GM12878 (cell line): ENCODE results near the gene LMTK3. TPM values are rescaled to one million over a fixed set of nuclear protein-coding genes. Genes with fewer than 3 reads are reported as not detected.

Experiments used
- BHLHE40 ChIP-seq, 2 experiments: fragments of 450-650 bp in 1 of 2; IDR thresholded peaks; 2 replicates each; pipeline ENCODE4 v1.6.1; 2011 to 2017; ENCODE audit warnings: low read depth in 2 of 2, borderline replicate concordance in 1 of 2, improper control_type of control experiment in 1 of 2, low read length in 1 of 2, mild to moderate bottlenecking in 1 of 2
- ETV6 ChIP-seq, 2 experiments: fragments of 450-650 bp in 1 of 2; IDR thresholded peaks in 1 of 2; conservative IDR thresholded peaks in 1 of 2; 2 replicates each; pipeline ENCODE4 v1.6.1; 2014; ENCODE audit warnings: antibody characterized with exemption in 1 of 2, borderline replicate concordance in 1 of 2, low read depth in 1 of 2, mild to moderate bottlenecking in 1 of 2, moderate library complexity in 1 of 2
- GABPA ChIP-seq: IDR thresholded peaks from 2 replicates; pipeline ENCODE4 v1.6.1; 2014; ENCODE audit warnings: antibody characterized with exemption, low read depth, mild to moderate bottlenecking, inconsistent platforms
- JUNB ChIP-seq: IDR thresholded peaks from 2 replicates; pipeline ENCODE4 v1.6.1; 2016; ENCODE audit warnings: antibody characterized with exemption, mild to moderate bottlenecking
- MXI1 ChIP-seq: fragments of 150-350 bp; IDR thresholded peaks from 2 replicates; pipeline ENCODE4 v1.6.1; 2011; ENCODE audit warnings: low read depth, mild to moderate bottlenecking, inconsistent platforms, low read length, improper control_type of control experiment
- MYB ChIP-seq: fragments of 150-350 bp; IDR thresholded peaks from 2 replicates; pipeline ENCODE4 v1.6.1; 2014; ENCODE audit warnings: mild to moderate bottlenecking, low read depth, low read length, borderline replicate concordance
- NBN ChIP-seq: fragments of 450-650 bp; IDR thresholded peaks from 2 replicates; pipeline ENCODE4 v1.6.1; 2016
- PAX5 ChIP-seq: IDR thresholded peaks from 2 replicates; pipeline ENCODE4 v1.6.1; 2011; ENCODE audit warnings: low read depth, low read length, borderline replicate concordance
- PML ChIP-seq: IDR thresholded peaks from 2 replicates; pipeline ENCODE4 v1.6.1; 2012; ENCODE audit warnings: low read length, inconsistent platforms
- SIN3A ChIP-seq: IDR thresholded peaks from 2 replicates; pipeline ENCODE4 v1.6.1; 2012; ENCODE audit warnings: low read depth, low read length, improper control_type of control experiment
- SMC3 ChIP-seq: IDR thresholded peaks from 2 replicates; pipeline ENCODE4 v1.6.1; 2011; ENCODE audit warnings: low read length, improper control_type of control experiment, borderline replicate concordance
- SP1 ChIP-seq: IDR thresholded peaks from one replicate; pipeline ENCODE4 v1.6.1; 2011; ENCODE audit warnings: low read depth, low read length
- SUPT20H ChIP-seq: IDR thresholded peaks from 2 replicates; pipeline ENCODE4 v1.6.1; 2011; ENCODE audit warnings: low read depth, mild to moderate bottlenecking, low read length, moderate library complexity, borderline replicate concordance; ENCODE audit not compliant: control insufficient read depth
- TAF1 ChIP-seq: IDR thresholded peaks from 2 replicates; pipeline ENCODE4 v1.6.1; 2011; ENCODE audit warnings: mild to moderate bottlenecking, low read depth, low read length, borderline replicate concordance
- YY1 ChIP-seq: IDR thresholded peaks from 2 replicates; pipeline ENCODE4 v1.6.1; 2011; ENCODE audit warnings: low read depth, mild to moderate bottlenecking, low read length
- ZBED1 ChIP-seq: IDR thresholded peaks from 2 replicates; pipeline ENCODE4 v1.6.1; 2016; ENCODE audit warnings: borderline replicate concordance
- polyA plus RNA-seq, 11 experiments: library from polyadenylated mRNA; depleted of rRNA in 4 of 11; unstranded in 6 of 11; stranded (reverse) in 5 of 11; fragments of >200 nt; fragmentation: Nextera tagmentation in 4 of 11; fragmentation: Illumina TruSeq in 1 of 11; extraction: Ambion mirVana in 4 of 11; extraction: Trizol in 1 of 11; gene quantifications; 1 replicate in 1 of 11; 2 replicates in 10 of 11; pipeline versions ENCODE4 v1.2.1 to v1.2.3, GENCODE V29; 2011 to 2016; ENCODE audit warnings: inconsistent platforms in 2 of 11, missing spikeins in 2 of 11, low read depth in 1 of 11
- total RNA-seq, 4 experiments: library from RNA; depleted of rRNA in 3 of 4; stranded (reverse); fragments of >200 nt in 3 of 4; fragmentation: Illumina TruSeq in 1 of 4; extraction: Trizol in 1 of 4; gene quantifications; 2 replicates each; pipeline versions ENCODE4 v1.2.1 to v1.2.3, GENCODE V29; 2013 to 2021
- TF ChIP-seq, protein P1 (sequence below): fragments of 450-650 bp; IDR thresholded peaks from 2 replicates; pipeline ENCODE4 v1.6.1; 2016; ENCODE audit warnings: mild to moderate bottlenecking, moderate library complexity, borderline replicate concordance
- TF ChIP-seq, protein P2 (sequence below): IDR thresholded peaks from 2 replicates; pipeline ENCODE4 v1.6.1; 2012; ENCODE audit warnings: low read depth, low read length, improper control_type of control experiment
- TF ChIP-seq, protein P3 (sequence below): fragments of 450-650 bp; conservative IDR thresholded peaks from 2 replicates; pipeline ENCODE4 v1.6.1; 2017; ENCODE audit warnings: mild to moderate bottlenecking, moderate library complexity
- TF ChIP-seq, protein P4 (sequence below): IDR thresholded peaks from 2 replicates; pipeline ENCODE4 v1.6.1; 2011; ENCODE audit warnings: low read depth, low read length, improper control_type of control experiment, borderline replicate concordance

Gene LMTK3
- total and polyA plus RNA-seq, 10 of the 15 experiments (the other 5 are each of a cell fraction or from before 2014, with no cell fraction given), result under 0.01 to 0.28 (median 0.04) TPM; not detected in 3

DNA sequence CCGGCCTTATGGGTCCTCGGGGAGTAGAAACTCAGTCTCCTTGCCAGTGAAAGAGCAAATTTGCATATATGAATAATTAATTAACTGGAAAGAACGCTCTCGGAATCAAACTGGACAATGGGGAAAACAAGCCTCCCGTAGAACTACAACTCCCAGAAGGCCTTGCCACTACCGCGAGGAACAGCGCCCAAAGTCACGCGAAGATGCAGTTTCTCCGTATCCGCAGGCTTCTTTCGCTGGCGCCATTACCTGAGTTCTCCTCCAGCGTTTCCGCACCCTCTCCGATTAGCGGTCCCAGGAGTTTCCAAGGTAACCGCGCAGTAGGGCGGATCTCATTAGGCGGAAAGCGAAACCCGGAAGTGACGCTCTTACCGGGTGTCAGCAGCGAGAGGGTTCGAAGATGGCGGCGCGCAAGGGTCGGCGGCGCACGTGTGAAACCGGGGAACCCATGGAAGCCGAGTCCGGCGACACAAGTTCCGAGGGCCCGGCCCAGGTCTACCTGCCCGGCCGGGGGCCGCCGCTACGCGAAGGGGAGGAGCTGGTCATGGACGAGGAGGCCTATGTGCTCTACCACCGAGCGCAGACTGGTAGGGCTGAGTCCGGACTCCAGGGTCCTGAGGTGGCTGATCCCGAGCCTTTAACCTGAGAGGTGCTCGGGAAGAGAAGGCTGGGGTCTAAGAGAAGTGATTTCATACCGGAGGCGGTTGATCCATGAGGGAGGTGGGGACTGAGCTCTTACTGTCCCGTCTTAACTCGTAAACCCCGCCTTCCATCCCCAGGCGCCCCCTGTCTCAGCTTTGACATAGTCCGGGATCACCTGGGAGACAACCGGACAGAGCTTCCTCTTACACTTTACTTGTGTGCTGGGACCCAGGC, 65.8 kb downstream of the LMTK3 start, which contains the start of gene GRWD1 (continued):
- TF ChIP-seq MYB, result no peak
- TF ChIP-seq NBN, result peak; percentile 74; the same call in 1 of the 2 replicates
- TF ChIP-seq JUNB, result no peak; the same call in 1 of the 2 replicates
- TF ChIP-seq, protein P1, sequence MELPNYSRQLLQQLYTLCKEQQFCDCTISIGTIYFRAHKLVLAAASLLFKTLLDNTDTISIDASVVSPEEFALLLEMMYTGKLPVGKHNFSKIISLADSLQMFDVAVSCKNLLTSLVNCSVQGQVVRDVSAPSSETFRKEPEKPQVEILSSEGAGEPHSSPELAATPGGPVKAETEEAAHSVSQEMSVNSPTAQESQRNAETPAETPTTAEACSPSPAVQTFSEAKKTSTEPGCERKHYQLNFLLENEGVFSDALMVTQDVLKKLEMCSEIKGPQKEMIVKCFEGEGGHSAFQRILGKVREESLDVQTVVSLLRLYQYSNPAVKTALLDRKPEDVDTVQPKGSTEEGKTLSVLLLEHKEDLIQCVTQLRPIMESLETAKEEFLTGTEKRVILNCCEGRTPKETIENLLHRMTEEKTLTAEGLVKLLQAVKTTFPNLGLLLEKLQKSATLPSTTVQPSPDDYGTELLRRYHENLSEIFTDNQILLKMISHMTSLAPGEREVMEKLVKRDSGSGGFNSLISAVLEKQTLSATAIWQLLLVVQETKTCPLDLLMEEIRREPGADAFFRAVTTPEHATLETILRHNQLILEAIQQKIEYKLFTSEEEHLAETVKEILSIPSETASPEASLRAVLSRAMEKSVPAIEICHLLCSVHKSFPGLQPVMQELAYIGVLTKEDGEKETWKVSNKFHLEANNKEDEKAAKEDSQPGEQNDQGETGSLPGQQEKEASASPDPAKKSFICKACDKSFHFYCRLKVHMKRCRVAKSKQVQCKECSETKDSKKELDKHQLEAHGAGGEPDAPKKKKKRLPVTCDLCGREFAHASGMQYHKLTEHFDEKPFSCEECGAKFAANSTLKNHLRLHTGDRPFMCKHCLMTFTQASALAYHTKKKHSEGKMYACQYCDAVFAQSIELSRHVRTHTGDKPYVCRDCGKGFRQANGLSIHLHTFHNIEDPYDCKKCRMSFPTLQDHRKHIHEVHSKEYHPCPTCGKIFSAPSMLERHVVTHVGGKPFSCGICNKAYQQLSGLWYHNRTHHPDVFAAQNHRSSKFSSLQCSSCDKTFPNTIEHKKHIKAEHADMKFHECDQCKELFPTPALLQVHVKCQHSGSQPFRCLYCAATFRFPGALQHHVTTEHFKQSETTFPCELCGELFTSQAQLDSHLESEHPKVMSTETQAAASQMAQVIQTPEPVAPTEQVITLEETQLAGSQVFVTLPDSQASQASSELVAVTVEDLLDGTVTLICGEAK, result peak; percentile 92
- peak; percentile 10 for TF ChIP-seq SP1
- TF ChIP-seq ETV6 (conservative IDR thresholded peaks at IDR 0.05 in 1 of 2, IDR thresholded peaks at IDR 0.05 in 1 of 2; ENCODE audit: borderline replicate concordance in 1 of 2, low read depth in 1 of 2), result peak in 1 of 2 experiments; percentile 93; a peak in 2 of 4 replicates
- TF ChIP-seq ZBED1, result peak; percentile 54; the same call in 1 of the 2 replicates
- peak; percentile 96 for TF ChIP-seq SIN3A
- TF ChIP-seq BHLHE40 (IDR thresholded peaks at IDR 0.05; ENCODE audit: borderline replicate concordance in 1 of 2, low read depth in 2 of 2, low read length in 1 of 2), result peak; percentile 90 to 96
- TF ChIP-seq PML, result peak; percentile 53
- TF ChIP-seq TAF1, result peak; percentile 81; the same call in 1 of the 2 replicates
- no peak for TF ChIP-seq SMC3
- TF ChIP-seq, protein P2, sequence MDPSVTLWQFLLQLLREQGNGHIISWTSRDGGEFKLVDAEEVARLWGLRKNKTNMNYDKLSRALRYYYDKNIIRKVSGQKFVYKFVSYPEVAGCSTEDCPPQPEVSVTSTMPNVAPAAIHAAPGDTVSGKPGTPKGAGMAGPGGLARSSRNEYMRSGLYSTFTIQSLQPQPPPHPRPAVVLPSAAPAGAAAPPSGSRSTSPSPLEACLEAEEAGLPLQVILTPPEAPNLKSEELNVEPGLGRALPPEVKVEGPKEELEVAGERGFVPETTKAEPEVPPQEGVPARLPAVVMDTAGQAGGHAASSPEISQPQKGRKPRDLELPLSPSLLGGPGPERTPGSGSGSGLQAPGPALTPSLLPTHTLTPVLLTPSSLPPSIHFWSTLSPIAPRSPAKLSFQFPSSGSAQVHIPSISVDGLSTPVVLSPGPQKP, result 0 out of 2 replicates have a peak, but pooled peaks have one; percentile 61
- TF ChIP-seq SUPT20H, result no peak
- TF ChIP-seq, protein P3, sequence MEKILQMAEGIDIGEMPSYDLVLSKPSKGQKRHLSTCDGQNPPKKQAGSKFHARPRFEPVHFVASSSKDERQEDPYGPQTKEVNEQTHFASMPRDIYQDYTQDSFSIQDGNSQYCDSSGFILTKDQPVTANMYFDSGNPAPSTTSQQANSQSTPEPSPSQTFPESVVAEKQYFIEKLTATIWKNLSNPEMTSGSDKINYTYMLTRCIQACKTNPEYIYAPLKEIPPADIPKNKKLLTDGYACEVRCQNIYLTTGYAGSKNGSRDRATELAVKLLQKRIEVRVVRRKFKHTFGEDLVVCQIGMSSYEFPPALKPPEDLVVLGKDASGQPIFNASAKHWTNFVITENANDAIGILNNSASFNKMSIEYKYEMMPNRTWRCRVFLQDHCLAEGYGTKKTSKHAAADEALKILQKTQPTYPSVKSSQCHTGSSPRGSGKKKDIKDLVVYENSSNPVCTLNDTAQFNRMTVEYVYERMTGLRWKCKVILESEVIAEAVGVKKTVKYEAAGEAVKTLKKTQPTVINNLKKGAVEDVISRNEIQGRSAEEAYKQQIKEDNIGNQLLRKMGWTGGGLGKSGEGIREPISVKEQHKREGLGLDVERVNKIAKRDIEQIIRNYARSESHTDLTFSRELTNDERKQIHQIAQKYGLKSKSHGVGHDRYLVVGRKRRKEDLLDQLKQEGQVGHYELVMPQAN, result peak; percentile 99
- peak; percentile 98 for TF ChIP-seq YY1
- TF ChIP-seq, protein P4, sequence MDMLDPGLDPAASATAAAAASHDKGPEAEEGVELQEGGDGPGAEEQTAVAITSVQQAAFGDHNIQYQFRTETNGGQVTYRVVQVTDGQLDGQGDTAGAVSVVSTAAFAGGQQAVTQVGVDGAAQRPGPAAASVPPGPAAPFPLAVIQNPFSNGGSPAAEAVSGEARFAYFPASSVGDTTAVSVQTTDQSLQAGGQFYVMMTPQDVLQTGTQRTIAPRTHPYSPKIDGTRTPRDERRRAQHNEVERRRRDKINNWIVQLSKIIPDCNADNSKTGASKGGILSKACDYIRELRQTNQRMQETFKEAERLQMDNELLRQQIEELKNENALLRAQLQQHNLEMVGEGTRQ, result no peak
- TF ChIP-seq MXI1, result peak; percentile 100
- no peak for TF ChIP-seq PAX5
- TF ChIP-seq GABPA, result peak; percentile 90
